Inflammatory macrophage treated with lipopolysaccharide for 1 hour (primary cell): Measurements from ENCODE around the gene BSN.

Source experiments
- DNase-seq, 2 donors: peaks; one replicate each; pipeline ENCODE4 v3.0.0-alpha.2; 2020 to 2022

BSN gene

GRCh38 chr3:49700453-49701128 is 146.3 kb downstream of the BSN start:
- no peak for DNase-seq

GRCh38 chr3:49701388-49702077 is 147.3 kb downstream of the BSN start:
- no peak for DNase-seq

GRCh38 chr3:49702672-49703071 is 148.4 kb downstream of the BSN start:
- DNase-seq, result no peak

- DNase-seq, result peak; percentile 52 to 70
Observed at GRCh38 chr3:49703443-49703927, 149.2 kb downstream of the BSN start.

- no peak for DNase-seq
Observed at GRCh38 chr3:49703956-49704355, 149.7 kb downstream of the BSN start.

GRCh38 chr3:49704629-49705028 is 150.4 kb downstream of the BSN start:
- no peak for DNase-seq

GRCh38 chr3:49705390-49705960 is 151.2 kb downstream of the BSN start:
- no peak for DNase-seq

- no peak for DNase-seq
Observed at GRCh38 chr3:49706456-49707112, 152.3 kb downstream of the BSN start.

- DNase-seq, result no peak
Observed at GRCh38 chr3:49707113-49707480, 152.8 kb downstream of the BSN start.

- DNase-seq, result no peak
Observed at GRCh38 chr3:49709852-49710251, 155.6 kb downstream of the BSN start.

- no peak for DNase-seq
Observed at GRCh38 chr3:49711489-49711888, 157.2 kb downstream of the BSN start.

GRCh38 chr3:49712166-49712565 is 157.9 kb downstream of the BSN start:
- no peak for DNase-seq

- DNase-seq, result no peak
Observed at GRCh38 chr3:49712631-49713317, 158.5 kb downstream of the BSN start.

- no peak for DNase-seq
Observed at GRCh38 chr3:49713336-49714105, 159.2 kb downstream of the BSN start.

GRCh38 chr3:49714728-49715550 is 160.7 kb downstream of the BSN start:
- DNase-seq, result no peak

GRCh38 chr3:49715611-49716121 is 161.4 kb downstream of the BSN start:
- no peak for DNase-seq

- DNase-seq, result no peak
Observed at GRCh38 chr3:49716169-49716568, 161.9 kb downstream of the BSN start.

GRCh38 chr3:49716691-49717210 is 162.5 kb downstream of the BSN start:
- no peak for DNase-seq

- DNase-seq, result peak in 1 of 2 donors; percentile 13
Observed at GRCh38 chr3:49717211-49717958, 163.1 kb downstream of the BSN start.
